IMR-90 (cell line): ENCODE data around the gene SPINT2. TPM values are rescaled to one million over a fixed set of nuclear protein-coding genes. Genes with fewer than 3 reads are reported as not detected.

ENCODE experiments used
- ATAC-seq: fragments of 200-7000 bp; cut with Tn5 transposase; 2 replicates; pipeline ENCODE4 v1.9.1; 2020; ENCODE audit warnings: low read depth, mild to moderate bottlenecking, moderate library complexity
- BruUV-seq: library from RNA; stranded (reverse); fragments of 400-500 nt; replicated peaks from 2 replicates; lab custom pipeline; 2021; lab: Mats Ljungman, UMichigan
- CTCF ChIA-PET: fragments of 300-600 bp; formaldehyde crosslinking; extraction: SDS; loops from one replicate; lab custom pipeline; 2021; ENCODE audit warnings: antibody characterized with exemption; lab: Yijun Ruan, JAX
- POLR2A ChIA-PET: fragments of 300-600 bp; sonication (Branson Sonifier 250); formaldehyde crosslinking; loops from one replicate; lab custom pipeline; 2022; ENCODE audit warnings: antibody characterized with exemption; ENCODE audit not compliant: unreplicated experiment; lab: Charles Lee
- DNase-seq: peaks from one replicate; pipeline ENCODE4 v3.0.0; 2013
- H2AFZ ChIP-seq: replicated peaks from 2 replicates; pipeline ENCODE3; 2013; ENCODE audit warnings: low read length, mild to moderate bottlenecking; ENCODE audit not compliant: poor library complexity
- H2AK5ac ChIP-seq: 2 replicates; pipeline ENCODE4 v1.6.1; 2013; ENCODE audit warnings: low read depth, low read length, inconsistent platforms
- H2AK9ac ChIP-seq: replicated peaks from 2 replicates; pipeline ENCODE3; 2013; ENCODE audit warnings: mild to moderate bottlenecking, low read depth, low read length, moderate library complexity; ENCODE audit not compliant: poor library complexity
- H2BK120ac ChIP-seq: 2 replicates; pipeline ENCODE4 v1.6.1; 2013; ENCODE audit warnings: low read depth, low read length, inconsistent platforms
- H2BK15ac ChIP-seq: 3 replicates; pipeline ENCODE4 v1.6.1; 2013; ENCODE audit warnings: low read depth, low read length, inconsistent platforms
- H2BK20ac ChIP-seq: 2 replicates; pipeline ENCODE4 v1.6.1; 2013; ENCODE audit warnings: low read depth, mild to moderate bottlenecking, inconsistent platforms, low read length, moderate library complexity
- H2BK5ac ChIP-seq: 2 replicates; pipeline ENCODE4 v1.6.1; 2013; ENCODE audit warnings: mild to moderate bottlenecking, low read depth, low read length, inconsistent platforms; ENCODE audit not compliant: poor library complexity, severe bottlenecking
- H3K14ac ChIP-seq: replicated peaks from 2 replicates; pipeline ENCODE4 v1.6.1; 2013; ENCODE audit warnings: low read depth, low read length, inconsistent platforms
- H3K18ac ChIP-seq: 2 replicates; pipeline ENCODE4 v1.6.1; 2013; ENCODE audit warnings: low read depth, low read length, control low read depth
- H3K23ac ChIP-seq: 2 replicates; pipeline ENCODE4 v1.6.1; 2013; ENCODE audit warnings: low read depth, low read length, inconsistent platforms
- H3K27ac ChIP-seq: 2 replicates; pipeline ENCODE4 v1.5.1; 2013; ENCODE audit warnings: mild to moderate bottlenecking, control low read depth, low read length; ENCODE audit not compliant: insufficient read depth
- H3K27me3 ChIP-seq: 2 replicates; pipeline ENCODE4 v1.6.1; 2013; ENCODE audit warnings: low read length; ENCODE audit not compliant: control insufficient read depth, insufficient read depth
- H3K36me3 ChIP-seq: 2 replicates; pipeline ENCODE4 v1.6.1; 2013; ENCODE audit warnings: low read length, mixed read lengths; ENCODE audit not compliant: control insufficient read depth, insufficient read depth
- H3K4ac ChIP-seq: 2 replicates; pipeline ENCODE4 v1.6.1; 2013; ENCODE audit warnings: low read depth, low read length, inconsistent platforms
- H3K4me1 ChIP-seq: 2 replicates; pipeline ENCODE4 v1.6.1; 2013; ENCODE audit warnings: low read length, mixed read lengths; ENCODE audit not compliant: control insufficient read depth, insufficient read depth
- H3K4me2 ChIP-seq: 2 replicates; pipeline ENCODE4 v1.6.1; 2013; ENCODE audit warnings: low read depth, mild to moderate bottlenecking, control low read depth, low read length, moderate library complexity
- H3K4me3 ChIP-seq: 2 replicates; pipeline ENCODE4 v1.5.1; 2013; ENCODE audit warnings: low read depth, mild to moderate bottlenecking, control low read depth, low read length, moderate library complexity; ENCODE audit not compliant: insufficient read depth
- H3K56ac ChIP-seq: 2 replicates; pipeline ENCODE4 v1.6.1; 2013; ENCODE audit warnings: low read length, inconsistent platforms; ENCODE audit not compliant: insufficient read depth; ENCODE audit errors: extremely low read depth
- H3K79me1 ChIP-seq, 2 experiments: 2 replicates each; pipeline ENCODE4 v1.6.1; 2013; ENCODE audit warnings: low read length in 2 of 2, inconsistent platforms in 1 of 2, low read depth in 1 of 2
- H3K9ac ChIP-seq: 2 replicates; pipeline ENCODE4 v1.6.1; 2013; ENCODE audit warnings: low read depth, low read length, control low read depth
- H3K9me1 ChIP-seq: 2 replicates; pipeline ENCODE4 v1.6.1; 2013; ENCODE audit warnings: low read length, inconsistent platforms; ENCODE audit not compliant: insufficient read depth
- H3K9me3 ChIP-seq: 2 replicates; pipeline ENCODE4 v1.6.1; 2013; ENCODE audit warnings: low read length; ENCODE audit not compliant: control insufficient read depth, insufficient read depth
- H4K20me1 ChIP-seq: 2 replicates; pipeline ENCODE4 v1.6.1; 2013; ENCODE audit warnings: low read length, inconsistent platforms; ENCODE audit not compliant: insufficient read depth
- H4K5ac ChIP-seq: 2 replicates; pipeline ENCODE4 v1.6.1; 2013; ENCODE audit warnings: mild to moderate bottlenecking, low read depth, low read length, control low read depth
- H4K8ac ChIP-seq, 2 experiments: 2 replicates each; pipeline ENCODE4 v1.6.1; 2013; ENCODE audit warnings: low read depth in 2 of 2, low read length in 2 of 2, control low read depth in 1 of 2, inconsistent platforms in 1 of 2
- H4K91ac ChIP-seq: 2 replicates; pipeline ENCODE4 v1.6.1; 2013; ENCODE audit warnings: low read depth, low read length, inconsistent platforms; ENCODE audit not compliant: insufficient read depth
- BHLHE40 ChIP-seq: fragments of 150-350 bp; IDR thresholded peaks from 2 replicates; pipeline ENCODE4 v1.6.1; 2016; ENCODE audit warnings: mild to moderate bottlenecking, low read depth, low read length
- CEBPB ChIP-seq: IDR thresholded peaks from 2 replicates; pipeline ENCODE4 v1.6.1; 2012; ENCODE audit warnings: low read depth, low read length, improper control_type of control experiment
- CHD1 ChIP-seq: IDR thresholded peaks from 2 replicates; pipeline ENCODE4 v1.6.1; 2012; ENCODE audit warnings: low read depth, low read length, improper control_type of control experiment
- CTCF ChIP-seq: conservative IDR thresholded peaks from 2 replicates; pipeline ENCODE4 v1.5.1; 2012; ENCODE audit warnings: mild to moderate bottlenecking, low read depth, low read length, improper control_type of control experiment
- ELK1 ChIP-seq: fragments of 150-350 bp; IDR thresholded peaks from 2 replicates; pipeline ENCODE4 v1.6.1; 2016; ENCODE audit warnings: low read depth, mild to moderate bottlenecking, low read length, moderate library complexity, borderline replicate concordance
- FOS ChIP-seq: fragments of 150-350 bp; IDR thresholded peaks from 2 replicates; pipeline ENCODE4 v1.6.1; 2016; ENCODE audit warnings: low read depth, low read length
- MAFK ChIP-seq: IDR thresholded peaks from 2 replicates; pipeline ENCODE4 v1.6.1; 2012; ENCODE audit warnings: low read depth, low read length, improper control_type of control experiment
- MAZ ChIP-seq: IDR thresholded peaks from 2 replicates; pipeline ENCODE4 v1.6.1; 2012; ENCODE audit warnings: low read depth, mild to moderate bottlenecking, low read length, improper control_type of control experiment, moderate library complexity, borderline replicate concordance
- MXI1 ChIP-seq: IDR thresholded peaks from 2 replicates; pipeline ENCODE4 v1.6.1; 2012; ENCODE audit warnings: low read depth, mild to moderate bottlenecking, low read length, moderate library complexity, borderline replicate concordance
- NFE2L2 ChIP-seq: fragments of 150-350 bp; IDR thresholded peaks from 2 replicates; pipeline ENCODE4 v1.6.1; 2016; ENCODE audit warnings: low read depth, mild to moderate bottlenecking, low read length
- POLR2A ChIP-seq: IDR thresholded peaks from 2 replicates; pipeline ENCODE4 v1.6.1; 2012; ENCODE audit warnings: mild to moderate bottlenecking, low read depth, low read length
- RAD21 ChIP-seq: IDR thresholded peaks from 2 replicates; pipeline ENCODE4 v1.6.1; 2012; ENCODE audit warnings: low read length, improper control_type of control experiment
- RCOR1 ChIP-seq: IDR thresholded peaks from 2 replicates; pipeline ENCODE4 v1.6.1; 2012; ENCODE audit warnings: mild to moderate bottlenecking, low read length, improper control_type of control experiment; ENCODE audit not compliant: insufficient replicate concordance
- RFX5 ChIP-seq: IDR thresholded peaks from 2 replicates; pipeline ENCODE4 v1.8.0; 2012; ENCODE audit warnings: low read depth, mild to moderate bottlenecking, low read length, moderate library complexity
- SMC3 ChIP-seq: fragments of 150-350 bp; IDR thresholded peaks from 2 replicates; pipeline ENCODE4 v1.6.1; 2016; ENCODE audit warnings: low read depth, mild to moderate bottlenecking, antibody characterized with exemption, low read length, moderate library complexity
- USF2 ChIP-seq: fragments of 150-350 bp; IDR thresholded peaks from 2 replicates; pipeline ENCODE4 v1.6.1; 2017; ENCODE audit warnings: mild to moderate bottlenecking, antibody characterized with exemption, low read length, low read depth
- WGBS, 2 experiments: methylation state at CpG; one replicate each; pipeline versions ENCODE4 v1.1.5 to v1.1.7; 2013; ENCODE audit warnings: missing lambda C conversion rate in 2 of 2; ENCODE audit not compliant: insufficient read length in 1 of 2; ENCODE audit errors: extremely low coverage in 2 of 2; 5-methylcytosine and 5-hydroxymethylcytosine counted together
- dilution Hi-C: fragments of 300-500 bp; cut with HindIII; formaldehyde crosslinking; loops from one replicate; pipeline ENCODE4 v1.14.3; 2018; ENCODE audit warnings: low sequenced_read_pairs; ENCODE audit not compliant: unreplicated experiment
- in situ Hi-C: fragments of 300-500 bp; cut with MboI; formaldehyde crosslinking; loops from 3 replicates; pipeline ENCODE4 v1.14.3; 2019; ENCODE audit warnings: low sequenced_read_pairs, inconsistent platforms, mixed read lengths
- intact Hi-C: fragments of 100-400 bp; cut with micrococcal nuclease; formaldehyde crosslinking; loops from 2 replicates; pipeline ENCODE4 v1.10.0; 2022
- polyA plus RNA-seq, 3 experiments: library from polyadenylated mRNA; depleted of rRNA; stranded (reverse); fragments of >200 nt; gene quantifications; 2 replicates each; pipeline ENCODE4 v1.2.3, GENCODE V29; 2012; ENCODE audit warnings: low replicate concordance in 1 of 3
- total RNA-seq: library from RNA; depleted of rRNA; stranded (reverse); fragments of >200 nt; gene quantifications from 2 replicates; pipeline ENCODE4 v1.2.3, GENCODE V29; 2012

The SPINT2 gene
- total and polyA plus RNA-seq, 2 of the 4 experiments (the other 2 are of a cell fraction): 0.54 to 1.2 TPM

GRCh38 chr19:38287604-38288003 is 23.2 kb downstream of the SPINT2 start:
- WGBS, 2 experiments: 74% methylated on average over 7 of the region's 9 CpGs; no CpG with 5 or more reads in 1 of the 2 experiments
- no peak overlapping the region for H2AK9ac ChIP-seq
- H2BK5ac ChIP-seq: no peak overlapping the region
- no TSS peak for BruUV-seq
- no peak overlapping the region for H3K4me3 ChIP-seq
- H2BK120ac ChIP-seq: peak overlapping the region; percentile 50; the same call in 1 of the 2 replicates
- in situ Hi-C loops: no loop called here
- H3K23ac ChIP-seq: 0 out of 2 replicates have a peak overlapping the region, but pooled peaks have one; percentile 53
- ChIA-PET POLR2A (no interaction called here), CTCF (no interaction called here)
- peak overlapping the region; percentile 44 for H2AFZ ChIP-seq
- H3K4ac ChIP-seq: no peak overlapping the region
- no peaks in the 10 kb centered on the region for H3K27me3 ChIP-seq
- no peak overlapping the region for H3K18ac ChIP-seq
- 0 out of 3 replicates have a peak overlapping the region, but pooled peaks have one; percentile 74 for H2BK15ac ChIP-seq
- H3K9ac ChIP-seq: no peak overlapping the region
- no peak overlapping the region for H3K4me2 ChIP-seq
- H3K27ac ChIP-seq: no peak overlapping the region
- peak overlapping the region in 1 of 2 experiments; percentile 19; a peak in 1 of 4 replicates for H4K8ac ChIP-seq
- H3K4me1 ChIP-seq: peaks cover 25% of the 10 kb centered on the region
- no peaks in the 10 kb centered on the region for H3K9me3 ChIP-seq
- intact Hi-C loops: no loop called here
- dilution Hi-C loops: no loop called here
- DNase-seq: no peak
- no peak for ATAC-seq
- no peak overlapping the region for H4K5ac ChIP-seq
- no peaks in the 10 kb centered on the region for H3K79me1 ChIP-seq
- TF ChIP-seq ELK1: no peak
- no peak for TF ChIP-seq FOS
- TF ChIP-seq BHLHE40: no peak
- TF ChIP-seq MAFK: no peak
- no peak for TF ChIP-seq RFX5
- TF ChIP-seq MXI1: no peak
- TF ChIP-seq NFE2L2: no peak
- no peak for TF ChIP-seq SMC3
- TF ChIP-seq POLR2A: no peak
- TF ChIP-seq CEBPB: no peak
- no peak for TF ChIP-seq CHD1
- TF ChIP-seq USF2: no peak
- TF ChIP-seq CTCF: no peak
- no peak for TF ChIP-seq MAZ
- no peak for TF ChIP-seq RCOR1
- no peak for TF ChIP-seq RAD21
- 0 out of 2 replicates have a peak overlapping the region, but pooled peaks have one; percentile 11 for H3K14ac ChIP-seq
- peak overlapping the region; percentile 46 for H2BK20ac ChIP-seq
- 0 out of 2 replicates have a peak overlapping the region, but pooled peaks have one; percentile 23 for H2AK5ac ChIP-seq
- H4K91ac ChIP-seq: no peak overlapping the region
- no peaks in the 10 kb centered on the region for H3K36me3 ChIP-seq
- H3K56ac ChIP-seq: no peak overlapping the region
- H4K20me1 ChIP-seq: no peaks in the 10 kb centered on the region
- H3K9me1 ChIP-seq: peaks cover 13% of the 10 kb centered on the region
